Karpas-422 (cell line): ENCODE measurements around the gene GSTM5. TPM values are rescaled to one million over a fixed set of nuclear protein-coding genes. Genes with fewer than 3 reads are reported as not detected.
"Not testable (repeated sequence)": the region's sequence is repeated elsewhere in the genome, so short reads cannot be mapped to it uniquely, and the experiment has no call there.

ENCODE experiments used
- DNase-seq: peaks from one replicate; pipeline ENCODE4 v3.0.0-alpha.2; 2015
- H2AFZ ChIP-seq: fragments of 200-600 bp; sonication (generic); 2 replicates; pipeline ENCODE4 v1.6.1; 2014; ENCODE audit warnings: antibody characterized with exemption, low read length, mixed read lengths
- H3K27ac ChIP-seq: fragments of 200-600 bp; sonication (generic); 2 replicates; pipeline ENCODE4 v1.5.1; 2014; ENCODE audit warnings: mild to moderate bottlenecking, low read length, moderate library complexity
- H3K27me3 ChIP-seq: fragments of 200-600 bp; sonication (generic); 2 replicates; pipeline ENCODE4 v1.6.1; 2014; ENCODE audit warnings: low read length, mixed read lengths
- H3K36me3 ChIP-seq: fragments of 200-600 bp; sonication (generic); 2 replicates; pipeline ENCODE4 v1.6.1; 2014; ENCODE audit warnings: low read length, mixed read lengths; ENCODE audit not compliant: insufficient read depth
- H3K4me1 ChIP-seq: fragments of 200-600 bp; sonication (generic); 2 replicates; pipeline ENCODE4 v1.6.1; 2014; ENCODE audit warnings: mild to moderate bottlenecking, low read length, mixed read lengths
- H3K4me2 ChIP-seq: fragments of 200-600 bp; sonication (generic); 2 replicates; pipeline ENCODE4 v1.6.1; 2014; ENCODE audit warnings: low read length, low read depth, mild to moderate bottlenecking; ENCODE audit not compliant: poor library complexity, severe bottlenecking
- H3K4me3 ChIP-seq: fragments of 200-600 bp; sonication (generic); 2 replicates; pipeline ENCODE4 v1.5.1; 2014; ENCODE audit warnings: mild to moderate bottlenecking, antibody characterized with exemption, low read length, mixed read lengths
- H3K79me2 ChIP-seq: fragments of 200-600 bp; sonication (generic); 2 replicates; pipeline ENCODE4 v1.6.1; 2014; ENCODE audit warnings: mild to moderate bottlenecking, low read length, mixed read lengths
- H3K9ac ChIP-seq: fragments of 200-600 bp; sonication (generic); 2 replicates; pipeline ENCODE4 v1.6.0; 2014; ENCODE audit warnings: low read length
- H3K9me2 ChIP-seq: fragments of 200-600 bp; sonication (generic), shearing (Covaris generic); replicated peaks from 2 replicates; pipeline ENCODE4 v1.6.0; 2014; ENCODE audit warnings: mild to moderate bottlenecking, low read length, moderate library complexity; ENCODE audit not compliant: insufficient read depth
- H3K9me3 ChIP-seq: fragments of 300-700, 200-600 bp; sonication (generic); 2 replicates; pipeline ENCODE4 v1.6.1; 2014; ENCODE audit warnings: low read length, mixed read lengths
- H4K20me1 ChIP-seq: fragments of 200-600 bp; sonication (generic); 2 replicates; pipeline ENCODE4 v1.6.1; 2014; ENCODE audit warnings: mild to moderate bottlenecking, antibody characterized with exemption, low read length, low read depth; ENCODE audit not compliant: insufficient read depth
- total RNA-seq: library from RNA; depleted of rRNA; stranded (reverse); fragments of >200 nt; shearing (Covaris generic); gene quantifications from 2 replicates; pipeline ENCODE4 v1.2.3, GENCODE V29; 2014; ENCODE audit warnings: low replicate concordance

The GSTM5 gene
- total RNA-seq, 1 experiment from 2014 or later = not detected

GRCh38 chr1:109704173-109704572 is 7.9 kb upstream of the GSTM5 start:
- no peaks in the 10 kb centered on the region for H3K9me2 ChIP-seq
- H3K79me2 ChIP-seq = no peaks in the 10 kb centered on the region
- H3K9me3 ChIP-seq = no peaks in the 10 kb centered on the region
- H3K9ac ChIP-seq = no peak overlapping the region
- H3K4me3 ChIP-seq = no peak overlapping the region
- no peak overlapping the region for H3K27ac ChIP-seq
- DNase-seq = peak; percentile 55
- H3K4me1 ChIP-seq = no peaks in the 10 kb centered on the region
- H3K4me2 ChIP-seq = no peak overlapping the region
- no peaks in the 10 kb centered on the region for H3K27me3 ChIP-seq
- H2AFZ ChIP-seq = no peak overlapping the region
- H3K36me3 ChIP-seq = no peaks in the 10 kb centered on the region
- no peaks in the 10 kb centered on the region for H4K20me1 ChIP-seq

GRCh38 chr1:109705411-109705810 is 6.6 kb upstream of the GSTM5 start:
- H3K4me2 ChIP-seq = no peak overlapping the region
- no peak for DNase-seq
- no peaks in the 10 kb centered on the region for H3K9me3 ChIP-seq
- H3K79me2 ChIP-seq = no peaks in the 10 kb centered on the region
- H3K36me3 ChIP-seq = no peaks in the 10 kb centered on the region; the same call in 1 of the 2 replicates
- no peak overlapping the region for H3K4me3 ChIP-seq
- H4K20me1 ChIP-seq = no peaks in the 10 kb centered on the region
- no peaks in the 10 kb centered on the region for H3K4me1 ChIP-seq
- no peaks in the 10 kb centered on the region for H3K9me2 ChIP-seq
- no peak overlapping the region for H3K9ac ChIP-seq
- H3K27ac ChIP-seq = no peak overlapping the region
- H2AFZ ChIP-seq = no peak overlapping the region
- H3K27me3 ChIP-seq = no peaks in the 10 kb centered on the region

- not testable (repeated sequence) for H3K4me1 ChIP-seq, H3K79me2 ChIP-seq, H3K9ac ChIP-seq, H3K27me3 ChIP-seq, DNase-seq, H2AFZ ChIP-seq, H3K36me3 ChIP-seq, H3K4me3 ChIP-seq, H3K9me2 ChIP-seq, H3K9me3 ChIP-seq, H3K27ac ChIP-seq, H4K20me1 ChIP-seq, H3K4me2 ChIP-seq
Measured at GRCh38 chr1:109708949-109709348, 3.1 kb upstream of the GSTM5 start.

- H3K27ac ChIP-seq, H3K27me3 ChIP-seq, H3K79me2 ChIP-seq, H3K36me3 ChIP-seq, H3K9me2 ChIP-seq, H3K4me3 ChIP-seq, H4K20me1 ChIP-seq, H3K9ac ChIP-seq, H3K4me1 ChIP-seq, DNase-seq, H3K9me3 ChIP-seq, H2AFZ ChIP-seq, H3K4me2 ChIP-seq: not testable (repeated sequence)
Measured at GRCh38 chr1:109709822-109710221, 2.2 kb upstream of the GSTM5 start.

- Histone ChIP-seq H3K9me2 (no peaks in the 10 kb centered on the region), H3K79me2 (no peaks in the 10 kb centered on the region), H3K36me3 (no peaks in the 10 kb centered on the region; the same call in 1 of the 2 replicates), H3K9me3 (no peaks in the 10 kb centered on the region), H3K27ac (no peak overlapping the region), H3K27me3 (no peaks in the 10 kb centered on the region), H2AFZ (no peak overlapping the region), H4K20me1 (no peaks in the 10 kb centered on the region), H3K4me3 (no peak overlapping the region), H3K4me1 (no peaks in the 10 kb centered on the region), H3K4me2 (no peak overlapping the region), H3K9ac (no peak overlapping the region)
- DNase-seq = no peak
Measured at GRCh38 chr1:109712321-109712864, 342 bp downstream of the GSTM5 start.

- Histone ChIP-seq H3K4me3 (no peak overlapping the region), H3K9ac (no peak overlapping the region), H2AFZ (no peak overlapping the region), H3K36me3 (no peaks in the 10 kb centered on the region; the same call in 1 of the 2 replicates), H3K27ac (no peak overlapping the region), H3K27me3 (no peaks in the 10 kb centered on the region), H3K9me3 (no peaks in the 10 kb centered on the region), H3K79me2 (no peaks in the 10 kb centered on the region), H4K20me1 (no peaks in the 10 kb centered on the region), H3K4me1 (peaks cover 2% of the 10 kb centered on the region), H3K9me2 (no peaks in the 10 kb centered on the region), H3K4me2 (no peak overlapping the region)
- DNase-seq = no peak
Measured at GRCh38 chr1:109713636-109714035, 1.6 kb downstream of the GSTM5 start.

- Histone ChIP-seq H3K27ac (no peak overlapping the region), H3K9me2 (no peaks in the 10 kb centered on the region), H3K4me2 (no peak overlapping the region), H3K79me2 (no peaks in the 10 kb centered on the region), H2AFZ (no peak overlapping the region), H3K4me1 (peaks cover 14% of the 10 kb centered on the region), H3K27me3 (no peaks in the 10 kb centered on the region), H4K20me1 (no peaks in the 10 kb centered on the region), H3K9me3 (no peaks in the 10 kb centered on the region), H3K4me3 (no peak overlapping the region), H3K36me3 (no peaks in the 10 kb centered on the region), H3K9ac (no peak overlapping the region)
- peak; percentile 32 for DNase-seq
Measured at GRCh38 chr1:109714661-109715372, 2.8 kb downstream of the GSTM5 start.

GRCh38 chr1:109716121-109716520 is 4.1 kb downstream of the GSTM5 start:
- H3K36me3 ChIP-seq = no peaks in the 10 kb centered on the region
- H3K4me3 ChIP-seq = no peak overlapping the region
- no peak overlapping the region for H3K9ac ChIP-seq
- no peaks in the 10 kb centered on the region for H3K79me2 ChIP-seq
- H3K4me1 ChIP-seq = peaks cover 18% of the 10 kb centered on the region
- DNase-seq = peak; percentile 27
- H3K27me3 ChIP-seq = no peaks in the 10 kb centered on the region
- no peaks in the 10 kb centered on the region for H3K9me2 ChIP-seq
- H3K9me3 ChIP-seq = no peaks in the 10 kb centered on the region
- no peaks in the 10 kb centered on the region for H4K20me1 ChIP-seq
- no peak overlapping the region for H3K4me2 ChIP-seq
- no peak overlapping the region for H2AFZ ChIP-seq
- no peak overlapping the region for H3K27ac ChIP-seq
